Choroid plexus epithelial cell (primary cell): Measurements from ENCODE around the gene KLHL9.

ENCODE experiments used
- DNase-seq: peaks from one replicate; pipeline ENCODE4 v3.0.0-alpha.2; 2010; ENCODE audit warnings: low read depth
- H3K4me3 ChIP-seq: 2 replicates; pipeline ENCODE4 v1.5.1; 2011; ENCODE audit warnings: low read depth, mild to moderate bottlenecking, control low read depth, low read length, moderate library complexity
- CTCF ChIP-seq: conservative IDR thresholded peaks from 2 replicates; pipeline ENCODE4 v1.5.1; 2011; ENCODE audit warnings: low read depth, mild to moderate bottlenecking, control low read depth, inconsistent platforms, low read length, moderate library complexity

KLHL9 gene

GRCh38 chr9:21294904-21295538, 40.2 kb downstream of the KLHL9 start:
- no peak for DNase-seq
- no peak overlapping the region for H3K4me3 ChIP-seq
- TF ChIP-seq CTCF: no peak

GRCh38 chr9:21294364-21294774, 40.8 kb downstream of the KLHL9 start:
- peak; percentile 51 for DNase-seq
- no peak for TF ChIP-seq CTCF
- H3K4me3 ChIP-seq: no peak overlapping the region

DNA sequence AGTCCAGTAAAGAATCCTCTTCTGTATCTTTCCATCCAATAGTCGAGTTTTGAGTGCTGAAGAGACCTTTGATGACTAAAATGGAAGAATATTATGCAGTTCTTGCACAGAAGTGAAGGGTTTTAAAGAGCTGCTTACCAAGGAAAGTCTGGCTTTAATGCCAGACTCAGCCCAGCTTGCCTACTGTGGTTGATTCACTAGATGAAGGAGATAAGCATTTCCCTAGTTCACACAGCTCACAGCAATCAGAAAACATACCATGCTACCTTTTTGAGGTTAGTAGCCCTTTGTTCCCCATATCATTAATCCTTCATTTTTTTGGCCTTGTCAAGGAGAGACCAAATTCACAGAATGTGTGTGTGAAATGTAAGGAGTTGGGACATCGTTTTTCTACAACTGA, 45.4 kb downstream of the KLHL9 start:
- DNase-seq: no peak
- no peak for TF ChIP-seq CTCF
- no peak overlapping the region for H3K4me3 ChIP-seq

DNA sequence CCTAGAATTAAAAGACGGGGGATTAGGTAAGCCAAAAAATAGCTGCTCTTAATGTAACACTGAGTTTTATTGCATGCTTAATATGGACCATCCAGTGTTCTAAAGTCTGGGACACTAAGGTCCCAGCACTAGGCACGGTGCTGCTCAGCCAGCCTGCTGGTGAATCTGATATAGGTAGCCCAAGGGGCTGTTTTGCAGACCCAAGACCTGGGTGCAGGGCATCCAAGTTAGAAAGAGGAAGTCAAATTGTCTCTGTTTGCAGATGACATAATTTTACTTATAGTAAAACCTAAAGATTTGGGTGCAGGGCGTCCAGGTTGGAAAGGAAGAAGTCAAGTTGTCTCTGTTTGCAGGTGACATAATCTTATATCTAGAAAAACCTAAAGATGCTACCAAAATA, 47.9 kb downstream of the KLHL9 start:
- DNase-seq: no peak
- H3K4me3 ChIP-seq: no peak overlapping the region
- no peak for TF ChIP-seq CTCF

DNA sequence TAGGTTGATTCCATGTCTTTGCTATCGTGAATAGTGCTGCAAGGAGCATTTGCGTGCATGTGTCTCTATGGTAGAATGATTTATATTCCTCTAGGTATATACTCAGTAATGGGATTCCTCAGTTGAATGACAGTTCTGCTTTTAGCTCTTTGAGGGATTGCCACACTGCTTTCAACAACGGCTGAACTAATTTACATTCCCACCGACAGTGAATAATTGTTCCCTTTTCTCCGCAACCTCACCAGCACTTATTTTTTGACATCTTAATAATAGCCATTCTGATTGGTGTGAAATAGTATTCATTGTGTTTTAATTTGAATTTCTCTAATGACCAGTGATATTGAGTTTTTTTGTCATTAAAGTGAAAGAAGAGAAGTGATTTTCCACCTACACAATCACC, 48.5 kb downstream of the KLHL9 start:
- H3K4me3 ChIP-seq: no peak overlapping the region
- no peak for DNase-seq
- no peak for TF ChIP-seq CTCF

GRCh38 chr9:21286099-21286498, 49.1 kb downstream of the KLHL9 start:
- DNase-seq: no peak
- no peak for TF ChIP-seq CTCF
- H3K4me3 ChIP-seq: no peak overlapping the region

DNA sequence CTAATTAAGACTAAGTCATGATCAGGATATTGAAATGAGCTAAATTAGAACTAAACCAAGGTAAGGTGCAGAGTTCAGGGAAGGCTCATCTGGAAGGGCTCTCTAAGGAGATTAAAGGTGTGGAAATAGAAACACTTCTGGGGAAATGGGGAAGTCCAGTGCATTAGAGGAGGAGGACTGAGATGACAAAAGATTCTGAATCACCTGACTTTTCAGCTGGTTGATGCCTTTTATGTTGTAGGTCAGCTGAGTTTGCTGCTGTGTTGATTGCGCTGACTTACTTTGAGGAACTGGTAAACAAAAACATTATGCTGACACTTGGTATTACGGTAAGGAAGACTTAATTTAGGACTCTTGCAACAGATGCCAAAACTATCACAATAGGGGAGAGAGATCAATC, 53.9 kb downstream of the KLHL9 start:
- no peak overlapping the region for H3K4me3 ChIP-seq
- DNase-seq: no peak
- no peak for TF ChIP-seq CTCF
